WTC11 (cell line): Measurements from ENCODE around the gene MRPS15. TPM values are rescaled to one million over a fixed set of nuclear protein-coding genes. Genes with fewer than 3 reads are reported as not detected.

Experiments
- ATAC-seq: fragments of 200-7000 bp; cut with Tn5 transposase; 2 replicates; pipeline ENCODE4 v1.10.0; 2021; ENCODE audit warnings: mild to moderate bottlenecking, moderate library complexity
- CTCF ChIA-PET: fragments of 300-600 bp; sonication (Branson Sonifier 250); formaldehyde crosslinking; loops from one replicate; lab custom pipeline; 2021; ENCODE audit warnings: antibody characterized with exemption; lab: Charles Lee
- POLR2A ChIA-PET: fragments of 350-600 bp; sonication (Branson Sonifier 250); formaldehyde crosslinking; loops from one replicate; lab custom pipeline; 2021; ENCODE audit warnings: antibody characterized with exemption; lab: Charles Lee
- DNase-seq: peaks from one replicate; pipeline ENCODE4 v3.0.0; 2021; ENCODE audit warnings: low spot score
- H3K27ac Mint-ChIP-seq: 2 replicates; pipeline ENCODE4 v1.8.0; 2021; ENCODE audit warnings: mixed read lengths
- H3K27me3 Mint-ChIP-seq: 2 replicates; pipeline ENCODE4 v1.8.0; 2021; ENCODE audit warnings: low read depth, mild to moderate bottlenecking, moderate library complexity, mixed read lengths
- H3K36me3 Mint-ChIP-seq: 2 replicates; pipeline ENCODE4 v1.8.0; 2021; ENCODE audit warnings: mixed read lengths
- H3K4me1 Mint-ChIP-seq: 2 replicates; pipeline ENCODE4 v1.8.0; 2022; ENCODE audit warnings: mixed read lengths
- H3K4me3 Mint-ChIP-seq: 2 replicates; pipeline ENCODE4 v1.8.0; 2021; ENCODE audit warnings: mild to moderate bottlenecking, moderate library complexity, mixed read lengths
- H3K9me3 Mint-ChIP-seq: 2 replicates; pipeline ENCODE4 v1.8.0; 2021; ENCODE audit warnings: mixed read lengths
- ESRRA ChIP-seq: sonication (generic); formaldehyde crosslinking; IDR thresholded peaks from 2 replicates; pipeline ENCODE4 v1.8.1; 2022; ENCODE audit warnings: mild to moderate bottlenecking, missing genetic modification reagents, borderline replicate concordance
- ETV6 ChIP-seq: sonication (generic); formaldehyde crosslinking; IDR thresholded peaks from 2 replicates; pipeline ENCODE4 v1.8.1; 2022; ENCODE audit warnings: mild to moderate bottlenecking, missing genetic modification reagents
- FOXJ3 ChIP-seq: sonication (generic); formaldehyde crosslinking; IDR thresholded peaks from 2 replicates; pipeline ENCODE4 v1.9.0; 2021; ENCODE audit warnings: missing genetic modification reagents, mild to moderate bottlenecking, borderline replicate concordance
- GRHL2 ChIP-seq: fragments of 250-450 bp; sonication (Bioruptor Pico); IDR thresholded peaks from 2 replicates; pipeline ENCODE4 v1.8.0; 2022; ENCODE audit warnings: mild to moderate bottlenecking, moderate library complexity; ENCODE audit not compliant: insufficient replicate concordance, severe bottlenecking
- IRF2 ChIP-seq: sonication (generic); formaldehyde crosslinking; IDR thresholded peaks from 2 replicates; pipeline ENCODE4 v1.8.0; 2022; ENCODE audit warnings: low read depth, missing genetic modification reagents, borderline replicate concordance
- MYBL2 ChIP-seq: sonication (generic); formaldehyde crosslinking; IDR thresholded peaks from 2 replicates; pipeline ENCODE4 v1.8.1; 2023; ENCODE audit warnings: mild to moderate bottlenecking, moderate library complexity, missing genetic modification reagents
- NFYB ChIP-seq: sonication (generic); formaldehyde crosslinking; conservative IDR thresholded peaks from 2 replicates; pipeline ENCODE4 v1.8.0; 2022; ENCODE audit warnings: low read depth, missing genetic modification reagents
- NR2C2 ChIP-seq: sonication (generic); formaldehyde crosslinking; IDR thresholded peaks from 2 replicates; pipeline ENCODE4 v1.8.0; 2022; ENCODE audit warnings: mild to moderate bottlenecking, missing genetic modification reagents
- OVOL2 ChIP-seq: fragments of 250-450 bp; sonication (Bioruptor Pico); IDR thresholded peaks from 2 replicates; pipeline ENCODE4 v1.9.0; 2021; ENCODE audit warnings: mild to moderate bottlenecking, borderline replicate concordance
- SOX15 ChIP-seq: fragments of 250-450 bp; sonication (Bioruptor Pico); IDR thresholded peaks from 2 replicates; pipeline ENCODE4 v1.9.0; 2021; ENCODE audit warnings: mild to moderate bottlenecking
- ZNF263 ChIP-seq: sonication (generic); formaldehyde crosslinking; IDR thresholded peaks from 2 replicates; pipeline ENCODE4 v1.8.1; 2022; ENCODE audit warnings: low read depth, mild to moderate bottlenecking, moderate library complexity, missing genetic modification reagents
- total RNA-seq: library from RNA; stranded (reverse); gene quantifications from 3 replicates; pipeline ENCODE4 v1.2.3, GENCODE V29; 2021
- TF ChIP-seq, protein P1 (sequence below): sonication (generic); formaldehyde crosslinking; IDR thresholded peaks from 2 replicates; pipeline ENCODE4 v1.8.1; 2022; ENCODE audit warnings: missing genetic modification reagents, borderline replicate concordance
- TF ChIP-seq, protein P2 (sequence below): sonication (generic); formaldehyde crosslinking; IDR thresholded peaks from 2 replicates; pipeline ENCODE4 v1.8.0; 2023; ENCODE audit warnings: mild to moderate bottlenecking, missing genetic modification reagents
- TF ChIP-seq, protein P3 (sequence below): fragments of 250-450 bp; sonication (Bioruptor Pico); IDR thresholded peaks from 2 replicates; pipeline ENCODE4 v1.9.0; 2021; ENCODE audit warnings: mild to moderate bottlenecking, borderline replicate concordance
- TF ChIP-seq, protein P4 (sequence below): fragments of 250-450 bp; sonication (Bioruptor Pico); conservative IDR thresholded peaks from 2 replicates; pipeline ENCODE4 v1.9.0; 2021; ENCODE audit warnings: mild to moderate bottlenecking
- TF ChIP-seq, protein P5 (sequence below): sonication (generic); formaldehyde crosslinking; IDR thresholded peaks from 2 replicates; pipeline ENCODE4 v1.8.0; 2023; ENCODE audit warnings: missing genetic modification reagents
- TF ChIP-seq, protein P6 (sequence below): sonication (generic); formaldehyde crosslinking; IDR thresholded peaks from 2 replicates; pipeline ENCODE4 v1.8.1; 2022; ENCODE audit warnings: low read depth, mild to moderate bottlenecking, moderate library complexity, missing genetic modification reagents, borderline replicate concordance
- TF ChIP-seq, protein P7 (sequence below): sonication (generic); formaldehyde crosslinking; IDR thresholded peaks from 2 replicates; pipeline ENCODE4 v1.8.0; 2023; ENCODE audit warnings: missing genetic modification reagents, mild to moderate bottlenecking, borderline replicate concordance

MRPS15 gene
- total RNA-seq, 1 experiment from 2014 or later: 113 TPM

DNA sequence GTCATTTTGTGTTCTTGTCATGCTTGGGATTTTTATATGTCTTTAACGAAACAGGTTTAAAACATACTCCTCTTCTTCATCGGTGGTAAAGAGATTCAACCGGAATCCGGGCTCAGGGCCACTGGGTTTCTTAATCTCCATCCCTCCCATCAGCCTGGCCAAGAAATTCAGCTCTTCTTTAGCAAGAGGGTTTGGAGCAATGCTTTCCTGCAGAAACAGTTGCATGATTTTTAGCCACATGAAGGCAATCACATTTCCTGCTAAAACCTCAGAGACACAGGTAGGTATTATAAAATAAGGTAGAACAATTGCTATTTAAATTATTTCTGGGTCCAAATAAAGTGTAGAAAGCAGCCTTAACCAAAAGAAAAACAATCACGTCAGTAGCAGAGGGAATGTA, 43.8 kb downstream of the MRPS15 start (continued):
- TF ChIP-seq, protein P1, sequence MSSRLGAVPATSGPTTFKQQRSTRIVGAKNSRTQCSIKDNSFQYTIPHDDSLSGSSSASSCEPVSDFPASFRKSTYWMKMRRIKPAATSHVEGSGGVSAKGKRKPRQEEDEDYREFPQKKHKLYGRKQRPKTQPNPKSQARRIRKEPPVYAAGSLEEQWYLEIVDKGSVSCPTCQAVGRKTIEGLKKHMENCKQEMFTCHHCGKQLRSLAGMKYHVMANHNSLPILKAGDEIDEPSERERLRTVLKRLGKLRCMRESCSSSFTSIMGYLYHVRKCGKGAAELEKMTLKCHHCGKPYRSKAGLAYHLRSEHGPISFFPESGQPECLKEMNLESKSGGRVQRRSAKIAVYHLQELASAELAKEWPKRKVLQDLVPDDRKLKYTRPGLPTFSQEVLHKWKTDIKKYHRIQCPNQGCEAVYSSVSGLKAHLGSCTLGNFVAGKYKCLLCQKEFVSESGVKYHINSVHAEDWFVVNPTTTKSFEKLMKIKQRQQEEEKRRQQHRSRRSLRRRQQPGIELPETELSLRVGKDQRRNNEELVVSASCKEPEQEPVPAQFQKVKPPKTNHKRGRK (CRISPR knock-in tag): no peak
- TF ChIP-seq, protein P2, sequence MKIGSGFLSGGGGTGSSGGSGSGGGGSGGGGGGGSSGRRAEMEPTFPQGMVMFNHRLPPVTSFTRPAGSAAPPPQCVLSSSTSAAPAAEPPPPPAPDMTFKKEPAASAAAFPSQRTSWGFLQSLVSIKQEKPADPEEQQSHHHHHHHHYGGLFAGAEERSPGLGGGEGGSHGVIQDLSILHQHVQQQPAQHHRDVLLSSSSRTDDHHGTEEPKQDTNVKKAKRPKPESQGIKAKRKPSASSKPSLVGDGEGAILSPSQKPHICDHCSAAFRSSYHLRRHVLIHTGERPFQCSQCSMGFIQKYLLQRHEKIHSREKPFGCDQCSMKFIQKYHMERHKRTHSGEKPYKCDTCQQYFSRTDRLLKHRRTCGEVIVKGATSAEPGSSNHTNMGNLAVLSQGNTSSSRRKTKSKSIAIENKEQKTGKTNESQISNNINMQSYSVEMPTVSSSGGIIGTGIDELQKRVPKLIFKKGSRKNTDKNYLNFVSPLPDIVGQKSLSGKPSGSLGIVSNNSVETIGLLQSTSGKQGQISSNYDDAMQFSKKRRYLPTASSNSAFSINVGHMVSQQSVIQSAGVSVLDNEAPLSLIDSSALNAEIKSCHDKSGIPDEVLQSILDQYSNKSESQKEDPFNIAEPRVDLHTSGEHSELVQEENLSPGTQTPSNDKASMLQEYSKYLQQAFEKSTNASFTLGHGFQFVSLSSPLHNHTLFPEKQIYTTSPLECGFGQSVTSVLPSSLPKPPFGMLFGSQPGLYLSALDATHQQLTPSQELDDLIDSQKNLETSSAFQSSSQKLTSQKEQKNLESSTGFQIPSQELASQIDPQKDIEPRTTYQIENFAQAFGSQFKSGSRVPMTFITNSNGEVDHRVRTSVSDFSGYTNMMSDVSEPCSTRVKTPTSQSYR (CRISPR knock-in tag): no peak
- no peak for TF ChIP-seq GRHL2
- TF ChIP-seq, protein P3, sequence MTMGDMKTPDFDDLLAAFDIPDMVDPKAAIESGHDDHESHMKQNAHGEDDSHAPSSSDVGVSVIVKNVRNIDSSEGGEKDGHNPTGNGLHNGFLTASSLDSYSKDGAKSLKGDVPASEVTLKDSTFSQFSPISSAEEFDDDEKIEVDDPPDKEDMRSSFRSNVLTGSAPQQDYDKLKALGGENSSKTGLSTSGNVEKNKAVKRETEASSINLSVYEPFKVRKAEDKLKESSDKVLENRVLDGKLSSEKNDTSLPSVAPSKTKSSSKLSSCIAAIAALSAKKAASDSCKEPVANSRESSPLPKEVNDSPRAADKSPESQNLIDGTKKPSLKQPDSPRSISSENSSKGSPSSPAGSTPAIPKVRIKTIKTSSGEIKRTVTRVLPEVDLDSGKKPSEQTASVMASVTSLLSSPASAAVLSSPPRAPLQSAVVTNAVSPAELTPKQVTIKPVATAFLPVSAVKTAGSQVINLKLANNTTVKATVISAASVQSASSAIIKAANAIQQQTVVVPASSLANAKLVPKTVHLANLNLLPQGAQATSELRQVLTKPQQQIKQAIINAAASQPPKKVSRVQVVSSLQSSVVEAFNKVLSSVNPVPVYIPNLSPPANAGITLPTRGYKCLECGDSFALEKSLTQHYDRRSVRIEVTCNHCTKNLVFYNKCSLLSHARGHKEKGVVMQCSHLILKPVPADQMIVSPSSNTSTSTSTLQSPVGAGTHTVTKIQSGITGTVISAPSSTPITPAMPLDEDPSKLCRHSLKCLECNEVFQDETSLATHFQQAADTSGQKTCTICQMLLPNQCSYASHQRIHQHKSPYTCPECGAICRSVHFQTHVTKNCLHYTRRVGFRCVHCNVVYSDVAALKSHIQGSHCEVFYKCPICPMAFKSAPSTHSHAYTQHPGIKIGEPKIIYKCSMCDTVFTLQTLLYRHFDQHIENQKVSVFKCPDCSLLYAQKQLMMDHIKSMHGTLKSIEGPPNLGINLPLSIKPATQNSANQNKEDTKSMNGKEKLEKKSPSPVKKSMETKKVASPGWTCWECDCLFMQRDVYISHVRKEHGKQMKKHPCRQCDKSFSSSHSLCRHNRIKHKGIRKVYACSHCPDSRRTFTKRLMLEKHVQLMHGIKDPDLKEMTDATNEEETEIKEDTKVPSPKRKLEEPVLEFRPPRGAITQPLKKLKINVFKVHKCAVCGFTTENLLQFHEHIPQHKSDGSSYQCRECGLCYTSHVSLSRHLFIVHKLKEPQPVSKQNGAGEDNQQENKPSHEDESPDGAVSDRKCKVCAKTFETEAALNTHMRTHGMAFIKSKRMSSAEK: no peak
- TF ChIP-seq OVOL2 (CRISPR knock-in tag): no peak
- no peak for TF ChIP-seq FOXJ3 (CRISPR knock-in tag)
- TF ChIP-seq ESRRA: no peak
- TF ChIP-seq NR2C2 (CRISPR knock-in tag): no peak

DNA sequence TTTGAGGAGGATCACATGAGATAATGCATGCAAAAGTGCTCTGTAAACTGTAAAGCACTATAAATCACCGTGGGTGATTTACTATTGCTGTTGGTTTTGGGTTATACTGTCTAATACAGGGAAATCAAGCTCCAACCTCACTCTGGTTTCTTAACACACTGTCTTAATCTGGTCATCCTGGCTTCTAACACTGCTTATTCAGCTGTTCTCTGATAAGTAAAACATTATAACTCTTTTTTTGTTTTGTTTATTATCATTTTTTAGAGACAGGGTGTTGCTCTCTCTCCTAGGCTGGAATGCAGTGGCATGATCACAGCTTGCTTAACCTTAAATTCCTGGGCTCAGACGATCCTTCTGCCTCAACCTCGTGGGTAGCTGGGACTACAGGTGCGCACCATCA, 44.6 kb downstream of the MRPS15 start:
- ChIA-PET POLR2A (no interaction called here), CTCF (interaction anchor here (0.7 to 2.1 kb wide), 6 partner anchors 51 to 270 kb away, joined by 3 to 12 read pairs (median 5); partner anchors contain the start of gene TRAPPC3)
- DNase-seq (no peak), ATAC-seq (no peak)
- Mint-ChIP-seq H3K9me3 (no peaks in the 10 kb centered on the region), H3K4me1 (peaks cover 11% of the 10 kb centered on the region), H3K36me3 (no peaks in the 10 kb centered on the region), H3K4me3 (no peak overlapping the region), H3K27ac (no peak overlapping the region), H3K27me3 (no peaks in the 10 kb centered on the region)
- TF ChIP-seq MYBL2 (CRISPR knock-in tag) (no peak), NFYB (CRISPR knock-in tag) (no peak), IRF2 (CRISPR knock-in tag) (no peak), NR2C2 (CRISPR knock-in tag) (no peak), SOX15 (CRISPR knock-in tag) (no peak), ZNF263 (no peak), ETV6 (CRISPR knock-in tag) (no peak)
- TF ChIP-seq, protein P4, sequence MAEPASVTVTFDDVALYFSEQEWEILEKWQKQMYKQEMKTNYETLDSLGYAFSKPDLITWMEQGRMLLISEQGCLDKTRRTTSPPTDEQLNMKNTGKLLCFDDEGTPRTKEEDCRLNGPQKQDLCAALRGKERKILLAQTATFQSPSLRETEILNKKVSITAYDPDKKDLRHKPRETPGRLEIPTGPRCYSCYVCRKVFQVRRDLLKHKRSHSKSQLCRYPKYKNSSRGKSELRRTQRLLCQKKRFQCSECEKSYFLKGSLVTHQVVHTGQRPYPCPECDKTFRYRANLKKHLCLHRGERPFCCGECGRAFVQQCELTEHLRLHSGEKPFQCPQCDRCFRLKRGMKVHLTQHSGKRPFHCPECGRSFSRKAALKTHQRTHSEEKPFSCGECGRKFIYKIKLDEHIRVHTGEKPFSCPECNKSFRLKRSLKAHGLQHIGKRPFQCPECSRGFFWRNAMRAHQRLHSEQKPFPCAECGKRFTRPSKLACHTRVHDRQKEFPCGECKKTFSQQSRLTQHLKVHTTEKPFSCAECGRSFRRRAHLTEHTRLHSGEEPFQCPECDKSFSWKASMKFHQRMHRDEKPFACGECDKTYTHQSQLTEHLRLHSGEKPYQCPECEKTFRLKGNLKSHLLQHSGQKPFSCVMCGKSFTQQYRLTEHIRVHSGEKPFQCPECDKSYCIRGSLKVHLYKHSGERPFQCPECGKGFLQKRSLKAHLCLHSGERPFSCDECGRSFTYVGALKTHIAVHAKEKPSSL (CRISPR knock-in tag): no peak
- TF ChIP-seq, protein P5, sequence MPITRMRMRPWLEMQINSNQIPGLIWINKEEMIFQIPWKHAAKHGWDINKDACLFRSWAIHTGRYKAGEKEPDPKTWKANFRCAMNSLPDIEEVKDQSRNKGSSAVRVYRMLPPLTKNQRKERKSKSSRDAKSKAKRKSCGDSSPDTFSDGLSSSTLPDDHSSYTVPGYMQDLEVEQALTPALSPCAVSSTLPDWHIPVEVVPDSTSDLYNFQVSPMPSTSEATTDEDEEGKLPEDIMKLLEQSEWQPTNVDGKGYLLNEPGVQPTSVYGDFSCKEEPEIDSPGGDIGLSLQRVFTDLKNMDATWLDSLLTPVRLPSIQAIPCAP (CRISPR knock-in tag): no peak
- TF ChIP-seq, protein P6, sequence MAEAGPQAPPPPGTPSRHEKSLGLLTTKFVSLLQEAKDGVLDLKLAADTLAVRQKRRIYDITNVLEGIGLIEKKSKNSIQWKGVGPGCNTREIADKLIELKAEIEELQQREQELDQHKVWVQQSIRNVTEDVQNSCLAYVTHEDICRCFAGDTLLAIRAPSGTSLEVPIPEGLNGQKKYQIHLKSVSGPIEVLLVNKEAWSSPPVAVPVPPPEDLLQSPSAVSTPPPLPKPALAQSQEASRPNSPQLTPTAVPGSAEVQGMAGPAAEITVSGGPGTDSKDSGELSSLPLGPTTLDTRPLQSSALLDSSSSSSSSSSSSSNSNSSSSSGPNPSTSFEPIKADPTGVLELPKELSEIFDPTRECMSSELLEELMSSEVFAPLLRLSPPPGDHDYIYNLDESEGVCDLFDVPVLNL (CRISPR knock-in tag): no peak
- TF ChIP-seq, protein P7, sequence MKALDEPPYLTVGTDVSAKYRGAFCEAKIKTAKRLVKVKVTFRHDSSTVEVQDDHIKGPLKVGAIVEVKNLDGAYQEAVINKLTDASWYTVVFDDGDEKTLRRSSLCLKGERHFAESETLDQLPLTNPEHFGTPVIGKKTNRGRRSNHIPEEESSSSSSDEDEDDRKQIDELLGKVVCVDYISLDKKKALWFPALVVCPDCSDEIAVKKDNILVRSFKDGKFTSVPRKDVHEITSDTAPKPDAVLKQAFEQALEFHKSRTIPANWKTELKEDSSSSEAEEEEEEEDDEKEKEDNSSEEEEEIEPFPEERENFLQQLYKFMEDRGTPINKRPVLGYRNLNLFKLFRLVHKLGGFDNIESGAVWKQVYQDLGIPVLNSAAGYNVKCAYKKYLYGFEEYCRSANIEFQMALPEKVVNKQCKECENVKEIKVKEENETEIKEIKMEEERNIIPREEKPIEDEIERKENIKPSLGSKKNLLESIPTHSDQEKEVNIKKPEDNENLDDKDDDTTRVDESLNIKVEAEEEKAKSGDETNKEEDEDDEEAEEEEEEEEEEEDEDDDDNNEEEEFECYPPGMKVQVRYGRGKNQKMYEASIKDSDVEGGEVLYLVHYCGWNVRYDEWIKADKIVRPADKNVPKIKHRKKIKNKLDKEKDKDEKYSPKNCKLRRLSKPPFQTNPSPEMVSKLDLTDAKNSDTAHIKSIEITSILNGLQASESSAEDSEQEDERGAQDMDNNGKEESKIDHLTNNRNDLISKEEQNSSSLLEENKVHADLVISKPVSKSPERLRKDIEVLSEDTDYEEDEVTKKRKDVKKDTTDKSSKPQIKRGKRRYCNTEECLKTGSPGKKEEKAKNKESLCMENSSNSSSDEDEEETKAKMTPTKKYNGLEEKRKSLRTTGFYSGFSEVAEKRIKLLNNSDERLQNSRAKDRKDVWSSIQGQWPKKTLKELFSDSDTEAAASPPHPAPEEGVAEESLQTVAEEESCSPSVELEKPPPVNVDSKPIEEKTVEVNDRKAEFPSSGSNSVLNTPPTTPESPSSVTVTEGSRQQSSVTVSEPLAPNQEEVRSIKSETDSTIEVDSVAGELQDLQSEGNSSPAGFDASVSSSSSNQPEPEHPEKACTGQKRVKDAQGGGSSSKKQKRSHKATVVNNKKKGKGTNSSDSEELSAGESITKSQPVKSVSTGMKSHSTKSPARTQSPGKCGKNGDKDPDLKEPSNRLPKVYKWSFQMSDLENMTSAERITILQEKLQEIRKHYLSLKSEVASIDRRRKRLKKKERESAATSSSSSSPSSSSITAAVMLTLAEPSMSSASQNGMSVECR (CRISPR knock-in tag): no peak
